Activated CD8-positive, alpha-beta memory T cell treated with anti-CD3 and anti-CD28 coated beads for 4 hours (primary cell): ENCODE data around the gene TENT5C.

Experiments used
- DNase-seq, 2 donors: peaks; one replicate each; pipeline ENCODE4 v3.0.0-alpha.2; 2020; ENCODE audit warnings: low read depth in 2 of 2

Gene TENT5C

GRCh38 chr1:117634631-117635030 lies 28.8 kb downstream of the TENT5C start:
- DNase-seq: no peak

GRCh38 chr1:117635805-117636204 lies 30.0 kb downstream of the TENT5C start:
- no peak for DNase-seq

- no peak for DNase-seq
Measured at GRCh38 chr1:117636637-117637425, 31.0 kb downstream of the TENT5C start.

GRCh38 chr1:117638141-117638540 lies 32.3 kb downstream of the TENT5C start:
- no peak for DNase-seq

- no peak for DNase-seq
Measured at GRCh38 chr1:117638759-117639158, 32.9 kb downstream of the TENT5C start.

GRCh38 chr1:117639741-117640140 lies 33.9 kb downstream of the TENT5C start:
- DNase-seq: no peak

GRCh38 chr1:117641536-117641935 lies 35.7 kb downstream of the TENT5C start:
- no peak for DNase-seq

GRCh38 chr1:117642963-117643362 lies 37.1 kb downstream of the TENT5C start:
- no peak for DNase-seq

GRCh38 chr1:117643601-117644000 lies 37.8 kb downstream of the TENT5C start:
- no peak for DNase-seq

GRCh38 chr1:117644696-117645311 lies 39.0 kb downstream of the TENT5C start:
- no peak for DNase-seq

GRCh38 chr1:117645343-117645742 lies 39.5 kb downstream of the TENT5C start:
- no peak for DNase-seq

GRCh38 chr1:117646007-117646811 lies 40.4 kb downstream of the TENT5C start:
- DNase-seq: no peak

- DNase-seq: no peak
Measured at GRCh38 chr1:117646956-117647355, 41.1 kb downstream of the TENT5C start.

GRCh38 chr1:117648015-117648414 lies 42.2 kb downstream of the TENT5C start:
- no peak for DNase-seq

- no peak for DNase-seq
Measured at GRCh38 chr1:117650840-117651568, 45.2 kb downstream of the TENT5C start.

- DNase-seq: no peak
Measured at GRCh38 chr1:117651616-117652015, 45.8 kb downstream of the TENT5C start.

GRCh38 chr1:117652421-117652820 lies 46.6 kb downstream of the TENT5C start:
- DNase-seq: no peak

GRCh38 chr1:117653195-117653594 lies 47.3 kb downstream of the TENT5C start:
- DNase-seq: no peak

GRCh38 chr1:117653732-117654492 lies 48.1 kb downstream of the TENT5C start:
- no peak for DNase-seq

- no peak for DNase-seq
Measured at GRCh38 chr1:117654493-117655219, 48.8 kb downstream of the TENT5C start.

GRCh38 chr1:117655220-117655577 lies 49.4 kb downstream of the TENT5C start:
- no peak for DNase-seq
